Neural cell (in vitro differentiated cells): ENCODE data around the gene UQCRH. TPM values are rescaled to one million over a fixed set of nuclear protein-coding genes. Genes with fewer than 3 reads are reported as not detected.

Source experiments
- H2AFZ ChIP-seq: fragments of 200-600, 300-800 bp; sonication (generic), shearing (Covaris generic); 2 replicates; pipeline ENCODE4 v1.6.0; 2014; ENCODE audit warnings: low read depth, mild to moderate bottlenecking, antibody characterized with exemption, low read length, moderate library complexity
- H3F3A ChIP-seq: fragments of 200-600 bp; shearing (Covaris generic); 2 replicates; pipeline ENCODE4 v1.6.1; 2016; ENCODE audit warnings: mild to moderate bottlenecking, moderate library complexity, mixed read lengths, antibody characterized with exemption, low read length; ENCODE audit not compliant: insufficient read depth, poor library complexity, severe bottlenecking
- H3K27ac ChIP-seq: fragments of 200-600, 300-800 bp; sonication (generic), shearing (Covaris generic); 2 replicates; pipeline ENCODE4 v1.5.1; 2014; ENCODE audit warnings: mild to moderate bottlenecking, low read length, moderate library complexity
- H3K27me3 ChIP-seq: fragments of 300-800, 200-600 bp; sonication (generic), shearing (Covaris generic); 2 replicates; pipeline ENCODE4 v1.6.0; 2014; ENCODE audit warnings: mild to moderate bottlenecking, low read depth, low read length, moderate library complexity; ENCODE audit not compliant: insufficient read depth
- H3K36me3 ChIP-seq: fragments of 300-800, 200-600 bp; sonication (generic), shearing (Covaris generic); 2 replicates; pipeline ENCODE4 v1.5.1; 2014; ENCODE audit warnings: mild to moderate bottlenecking, antibody characterized with exemption, low read length, moderate library complexity; ENCODE audit not compliant: insufficient read depth
- H3K4me2 ChIP-seq: fragments of 300-800, 200-600 bp; sonication (generic), shearing (Covaris generic); 2 replicates; pipeline ENCODE4 v1.6.0; 2014; ENCODE audit warnings: mild to moderate bottlenecking, low read length
- H3K4me3 ChIP-seq: fragments of 300-800, 200-600 bp; sonication (generic), shearing (Covaris generic); 2 replicates; pipeline ENCODE4 v1.5.1; 2014; ENCODE audit warnings: mild to moderate bottlenecking, low read length, moderate library complexity
- H3K79me2 ChIP-seq: fragments of 200-600 bp; shearing (Covaris generic); replicated peaks from 2 replicates; pipeline ENCODE4 v1.6.0; 2014; ENCODE audit warnings: mild to moderate bottlenecking, low read length, moderate library complexity; ENCODE audit not compliant: insufficient read depth
- H3K9ac ChIP-seq: fragments of 300-800, 200-600 bp; sonication (generic), shearing (Covaris generic); 2 replicates; pipeline ENCODE4 v1.6.1; 2016; ENCODE audit warnings: mild to moderate bottlenecking, low read length, mixed read lengths
- H3K9me2 ChIP-seq: fragments of 200-600 bp; shearing (Covaris generic); 2 replicates; pipeline ENCODE4 v1.6.1; 2016; ENCODE audit warnings: mild to moderate bottlenecking, low read length, mixed read lengths; ENCODE audit not compliant: insufficient read depth
- H3K9me3 ChIP-seq: fragments of 200-600, 300-800 bp; sonication (generic), shearing (Covaris generic); 2 replicates; pipeline ENCODE4 v1.6.1; 2016; ENCODE audit warnings: mild to moderate bottlenecking, mixed run types, low read length, moderate library complexity, mixed read lengths
- H4K20me1 ChIP-seq: fragments of 200-600 bp; shearing (Covaris generic); 2 replicates; pipeline ENCODE4 v1.6.1; 2016; ENCODE audit warnings: mild to moderate bottlenecking, mixed run types; ENCODE audit not compliant: insufficient read depth
- CTCF ChIP-seq: fragments of 450-650 bp; IDR thresholded peaks from 2 replicates; pipeline ENCODE4 v1.5.1; 2014; ENCODE audit warnings: antibody characterized with exemption, mild to moderate bottlenecking, moderate library complexity; ENCODE audit not compliant: poor library complexity, severe bottlenecking
- EP300 ChIP-seq: fragments of 450-650 bp; conservative IDR thresholded peaks from 2 replicates; pipeline ENCODE4 v1.6.1; 2014; ENCODE audit warnings: antibody characterized with exemption, mild to moderate bottlenecking, moderate library complexity; ENCODE audit not compliant: poor library complexity, severe bottlenecking
- EZH2 ChIP-seq: fragments of 200-600, 300-800 bp; shearing (Covaris generic), sonication (generic); IDR thresholded peaks from 2 replicates; pipeline ENCODE4 v1.6.1; 2014; ENCODE audit warnings: antibody characterized with exemption, low read length, borderline replicate concordance, mild to moderate bottlenecking; ENCODE audit not compliant: insufficient read depth, poor library complexity, severe bottlenecking
- MXI1 ChIP-seq: fragments of 450-650 bp; conservative IDR thresholded peaks from 2 replicates; pipeline ENCODE4 v1.6.1; 2014; ENCODE audit warnings: antibody characterized with exemption, mild to moderate bottlenecking; ENCODE audit not compliant: poor library complexity, severe bottlenecking
- POLR2AphosphoS5 ChIP-seq: IDR thresholded peaks from 2 replicates; pipeline ENCODE4 v1.6.1; 2012
- RAD21 ChIP-seq: fragments of 450-650 bp; conservative IDR thresholded peaks from 2 replicates; pipeline ENCODE4 v1.6.1; 2014; ENCODE audit warnings: antibody characterized with exemption, mild to moderate bottlenecking, moderate library complexity
- REST ChIP-seq: IDR thresholded peaks from 2 replicates; pipeline ENCODE4 v1.6.1; 2012; ENCODE audit warnings: borderline replicate concordance
- SMC3 ChIP-seq: fragments of 450-650 bp; conservative IDR thresholded peaks from 2 replicates; pipeline ENCODE4 v1.6.1; 2014; ENCODE audit warnings: antibody characterized with exemption, mild to moderate bottlenecking, moderate library complexity; ENCODE audit not compliant: poor library complexity
- TAF1 ChIP-seq: IDR thresholded peaks from 2 replicates; pipeline ENCODE4 v1.6.1; 2012; ENCODE audit warnings: low read depth
- polyA plus RNA-seq: library from polyadenylated mRNA; depleted of rRNA; stranded (reverse); fragments of >200 nt; gene quantifications from 2 replicates; pipeline ENCODE4 v1.2.3, GENCODE V29; 2014

The UQCRH gene
- polyA plus RNA-seq, 1 donor from 2014 or later: 1,272 TPM

GRCh38 chr1:46263146-46263545 is 40.4 kb upstream of the UQCRH start:
- Histone ChIP-seq H3F3A (no peaks in the 10 kb centered on the region), H3K79me2 (no peaks in the 10 kb centered on the region), H3K9me3 (no peaks in the 10 kb centered on the region), H3K4me2 (no peak overlapping the region), H3K27me3 (no peaks in the 10 kb centered on the region), H3K4me3 (no peak overlapping the region), H4K20me1 (no peaks in the 10 kb centered on the region), H3K9ac (no peak overlapping the region), H2AFZ (no peak overlapping the region), H3K36me3 (no peaks in the 10 kb centered on the region), H3K27ac (no peak overlapping the region), H3K9me2 (no peaks in the 10 kb centered on the region)
- no peak for TF ChIP-seq REST
- TF ChIP-seq EP300: no peak
- no peak for TF ChIP-seq EZH2
- TF ChIP-seq CTCF: no peak
- TF ChIP-seq POLR2AphosphoS5: no peak
- TF ChIP-seq SMC3: no peak
- no peak for TF ChIP-seq RAD21
- TF ChIP-seq MXI1: no peak
- TF ChIP-seq TAF1: no peak

- H3F3A ChIP-seq: no peaks in the 10 kb centered on the region
- H3K27me3 ChIP-seq: no peaks in the 10 kb centered on the region
- no peaks in the 10 kb centered on the region for H3K79me2 ChIP-seq
- H4K20me1 ChIP-seq: no peaks in the 10 kb centered on the region
- no peaks in the 10 kb centered on the region for H3K9me2 ChIP-seq
- H3K9me3 ChIP-seq: no peaks in the 10 kb centered on the region
- no peak overlapping the region for H3K4me3 ChIP-seq
- H3K27ac ChIP-seq: no peak overlapping the region
- no peak overlapping the region for H3K9ac ChIP-seq
- no peaks in the 10 kb centered on the region for H3K36me3 ChIP-seq
- no peak overlapping the region for H2AFZ ChIP-seq
- H3K4me2 ChIP-seq: no peak overlapping the region
- TF ChIP-seq SMC3 (no peak), TAF1 (no peak), RAD21 (no peak), EZH2 (no peak), CTCF (no peak), EP300 (no peak), POLR2AphosphoS5 (no peak), MXI1 (no peak), REST (no peak)
These were observed 34.9 kb upstream of the UQCRH start for GRCh38 chr1:46268578-46268977.
